ENCODE measurements around the gene LRP1-AS. TPM values are rescaled to one million over a fixed set of nuclear protein-coding genes. Genes with fewer than 3 reads are reported as not detected.

LRP1-AS gene
- total RNA-seq, 1 donor from 2014 or later = not detected

DNA sequence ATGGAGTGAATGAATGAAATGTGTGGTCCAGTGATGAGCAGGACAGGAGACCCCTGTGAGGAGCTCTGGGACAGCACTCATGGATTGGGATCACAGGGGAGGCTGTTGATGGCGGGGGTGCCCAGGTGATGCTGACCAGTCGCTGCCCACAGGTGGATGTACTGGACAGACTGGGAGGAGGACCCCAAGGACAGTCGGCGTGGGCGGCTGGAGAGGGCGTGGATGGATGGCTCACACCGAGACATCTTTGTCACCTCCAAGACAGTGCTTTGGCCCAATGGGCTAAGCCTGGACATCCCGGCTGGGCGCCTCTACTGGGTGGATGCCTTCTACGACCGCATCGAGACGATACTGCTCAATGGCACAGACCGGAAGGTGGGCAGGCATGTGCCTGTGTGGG, 13.3 kb upstream of the LRP1-AS start:
- DNase-seq (ENCODE audit: low read depth) = no peak

DNA sequence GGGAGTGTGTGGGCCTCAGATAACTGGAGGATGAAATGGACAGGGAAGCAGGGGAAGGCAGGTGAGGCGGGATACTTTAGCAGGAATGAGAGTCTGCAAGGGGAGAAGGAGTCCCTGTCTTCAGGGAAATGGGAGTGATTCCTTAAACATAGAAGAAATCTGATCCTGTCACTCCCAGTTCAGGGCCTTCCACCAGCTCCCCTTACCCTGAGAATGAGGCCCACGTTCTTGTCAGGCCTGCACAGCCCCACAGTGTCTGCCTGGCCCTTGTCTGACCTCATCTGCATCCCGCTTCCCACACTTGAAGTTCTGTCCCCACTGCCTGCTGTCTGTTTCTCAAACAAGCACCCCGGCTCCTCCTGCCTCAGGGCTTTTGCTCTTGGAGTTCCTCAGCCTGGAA, 12.6 kb upstream of the LRP1-AS start:
- DNase-seq (ENCODE audit: low read depth) = no peak

DNA sequence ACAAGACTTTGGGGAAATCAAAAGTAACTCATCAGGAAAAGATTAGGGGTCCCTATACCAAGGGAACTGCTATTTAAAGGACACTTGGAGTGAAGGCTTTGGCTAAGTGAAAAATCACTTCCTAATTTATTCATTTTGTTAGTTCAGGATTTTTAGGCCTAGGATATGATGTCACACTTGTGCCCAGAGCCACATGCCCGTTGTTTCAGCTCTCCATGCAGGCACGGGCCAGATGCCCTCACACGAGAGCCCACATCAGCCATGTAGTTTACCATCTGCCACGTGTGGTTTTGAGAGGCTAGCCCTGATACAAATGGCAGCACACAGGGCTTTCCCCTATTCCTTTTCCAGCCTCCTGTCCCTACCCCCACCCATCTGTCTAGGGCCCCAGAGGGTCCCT, 11.9 kb upstream of the LRP1-AS start:
- DNase-seq (ENCODE audit: low read depth) = no peak

DNA sequence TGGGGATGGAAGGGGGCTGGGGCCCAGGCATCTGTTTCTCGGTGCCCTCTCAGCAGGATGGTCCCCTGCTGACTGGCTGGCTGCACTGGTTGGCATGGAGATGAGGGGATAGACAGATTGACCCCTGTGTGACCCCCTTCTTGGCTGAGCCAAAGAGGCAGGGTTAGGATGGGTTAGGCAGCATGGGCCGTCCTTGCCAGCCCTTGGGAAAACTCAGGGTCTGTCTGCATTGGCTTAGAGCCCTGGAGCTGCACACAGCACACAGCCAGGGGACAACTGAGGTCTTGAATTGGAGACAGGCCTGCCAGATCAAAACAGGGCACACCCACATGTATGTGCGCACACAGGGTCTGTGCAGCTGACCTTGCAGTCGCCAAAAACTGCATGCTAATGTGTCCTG, 11.2 kb upstream of the LRP1-AS start:
- no peak for DNase-seq (ENCODE audit: low read depth)

DNA sequence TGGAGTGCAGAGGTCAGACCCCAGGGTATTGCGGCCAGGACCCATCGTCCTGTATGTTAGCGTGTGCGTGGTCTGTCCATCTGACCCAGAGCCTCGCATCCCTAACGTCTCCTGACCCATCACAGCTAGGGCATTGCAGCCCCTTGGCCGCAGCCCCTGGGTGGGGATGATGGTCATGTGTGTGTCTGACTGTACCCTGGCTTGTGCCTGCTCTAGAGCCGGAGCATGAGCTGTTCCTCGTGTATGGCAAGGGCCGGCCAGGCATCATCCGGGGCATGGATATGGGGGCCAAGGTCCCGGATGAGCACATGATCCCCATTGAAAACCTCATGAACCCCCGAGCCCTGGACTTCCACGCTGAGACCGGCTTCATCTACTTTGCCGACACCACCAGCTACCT, 10.8 kb upstream of the LRP1-AS start:
- DNase-seq (ENCODE audit: low read depth) = no peak

DNA sequence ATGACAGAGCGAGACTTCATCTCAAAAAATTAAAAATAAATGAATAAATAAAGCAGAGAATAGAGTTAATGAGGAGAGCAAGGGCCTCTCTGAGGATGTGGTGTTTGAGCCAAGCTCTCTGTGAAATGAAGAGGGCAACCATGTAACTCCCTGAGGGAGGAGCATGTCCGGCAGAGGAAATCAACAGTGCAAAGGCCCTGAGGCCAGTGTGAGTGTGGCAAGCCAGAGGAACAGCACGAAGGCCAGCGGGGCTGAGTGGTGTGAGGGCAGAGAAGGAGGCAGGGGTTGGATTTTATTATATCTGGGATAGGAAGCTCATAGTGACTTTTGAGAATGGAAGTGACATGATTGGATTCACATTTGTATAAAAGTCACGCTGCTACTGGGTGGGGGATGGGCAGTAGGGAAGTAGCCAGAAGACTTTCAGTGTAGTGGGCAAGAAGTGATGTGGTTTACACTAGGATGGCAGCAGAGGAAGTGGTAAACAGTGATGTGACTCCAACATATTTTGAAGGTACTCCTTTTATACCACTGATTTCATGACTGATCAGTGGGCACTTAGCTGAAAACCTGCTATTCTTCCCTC, 10.3 kb upstream of the LRP1-AS start:
- DNase-seq (ENCODE audit: low read depth) = no peak

DNA sequence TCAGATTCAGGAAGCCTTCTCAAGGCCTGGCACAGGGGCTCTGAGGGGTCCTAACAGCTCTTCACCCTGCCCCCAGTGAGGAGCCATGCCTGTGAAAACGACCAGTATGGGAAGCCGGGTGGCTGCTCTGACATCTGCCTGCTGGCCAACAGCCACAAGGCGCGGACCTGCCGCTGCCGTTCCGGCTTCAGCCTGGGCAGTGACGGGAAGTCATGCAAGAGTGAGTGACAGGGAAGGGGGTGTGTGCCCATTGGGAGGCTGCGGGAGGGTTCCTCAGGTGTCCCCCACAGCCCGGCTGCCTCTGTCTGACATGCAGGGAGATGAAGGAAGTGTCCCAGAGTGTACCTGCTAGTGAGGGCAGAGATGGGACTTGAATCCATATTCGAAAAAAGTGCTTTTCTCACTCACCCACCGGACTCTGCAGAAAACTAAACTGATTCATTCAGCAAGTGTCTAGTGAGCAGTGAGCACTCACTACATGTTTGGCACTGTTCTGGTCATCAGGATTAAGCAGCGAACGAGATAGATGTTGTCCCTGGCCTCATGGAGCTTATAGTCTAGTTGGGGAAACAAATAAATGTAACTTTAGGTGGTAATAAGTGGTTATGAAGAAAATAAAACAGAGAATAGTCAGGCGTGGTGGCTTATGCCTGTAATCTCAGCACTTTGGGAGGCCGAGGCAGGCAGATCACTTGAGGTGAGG, 9.4 kb upstream of the LRP1-AS start:
- no peak for DNase-seq (ENCODE audit: low read depth)

DNA sequence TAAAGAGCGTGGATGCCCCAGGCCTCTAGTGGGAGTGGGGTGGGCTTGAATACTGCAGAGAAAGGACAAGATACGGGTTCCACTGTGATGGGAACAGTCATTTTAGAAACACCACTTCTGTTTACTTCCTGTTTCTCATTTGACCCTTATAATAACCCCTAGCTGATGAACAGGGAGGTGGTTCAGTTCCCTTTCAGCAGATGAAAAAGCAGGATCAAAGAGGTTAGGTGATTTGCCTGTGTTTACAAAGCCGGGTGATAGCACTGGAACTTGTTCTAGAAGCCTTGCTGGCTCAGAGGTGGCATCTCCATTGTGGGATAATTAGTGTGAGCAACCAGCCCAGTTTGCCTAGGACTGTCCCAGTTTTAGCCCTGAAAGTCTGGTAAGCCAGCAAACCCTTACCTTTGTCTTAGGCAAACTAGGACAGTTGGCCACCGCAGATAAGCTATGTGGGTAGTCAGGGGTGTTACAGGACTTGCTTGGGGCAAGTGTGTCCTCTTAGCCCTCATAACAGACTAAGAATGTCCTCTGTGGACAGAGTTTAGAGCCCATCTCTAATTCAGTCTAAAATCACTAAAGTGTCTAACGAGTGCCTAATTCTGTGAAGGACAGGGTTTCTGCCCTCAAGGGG, 7.5 kb upstream of the LRP1-AS start:
- no peak for DNase-seq (ENCODE audit: low read depth)

DNA sequence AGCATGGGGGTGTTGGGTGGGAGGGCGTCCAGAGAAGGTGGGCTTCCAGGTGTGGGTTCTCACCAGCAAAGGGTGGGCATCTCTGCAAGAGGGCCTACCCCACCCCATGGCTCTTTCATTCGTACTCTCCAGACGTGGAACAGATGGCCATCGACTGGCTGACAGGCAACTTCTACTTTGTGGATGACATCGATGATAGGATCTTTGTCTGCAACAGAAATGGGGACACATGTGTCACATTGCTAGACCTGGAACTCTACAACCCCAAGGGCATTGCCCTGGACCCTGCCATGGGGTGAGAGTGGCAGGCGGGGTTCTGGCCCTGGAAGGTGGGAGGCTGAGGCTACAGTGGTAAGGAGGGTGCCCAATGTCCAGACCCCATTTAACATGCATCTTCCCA, 6.7 kb upstream of the LRP1-AS start:
- DNase-seq (ENCODE audit: low read depth) = no peak

DNA sequence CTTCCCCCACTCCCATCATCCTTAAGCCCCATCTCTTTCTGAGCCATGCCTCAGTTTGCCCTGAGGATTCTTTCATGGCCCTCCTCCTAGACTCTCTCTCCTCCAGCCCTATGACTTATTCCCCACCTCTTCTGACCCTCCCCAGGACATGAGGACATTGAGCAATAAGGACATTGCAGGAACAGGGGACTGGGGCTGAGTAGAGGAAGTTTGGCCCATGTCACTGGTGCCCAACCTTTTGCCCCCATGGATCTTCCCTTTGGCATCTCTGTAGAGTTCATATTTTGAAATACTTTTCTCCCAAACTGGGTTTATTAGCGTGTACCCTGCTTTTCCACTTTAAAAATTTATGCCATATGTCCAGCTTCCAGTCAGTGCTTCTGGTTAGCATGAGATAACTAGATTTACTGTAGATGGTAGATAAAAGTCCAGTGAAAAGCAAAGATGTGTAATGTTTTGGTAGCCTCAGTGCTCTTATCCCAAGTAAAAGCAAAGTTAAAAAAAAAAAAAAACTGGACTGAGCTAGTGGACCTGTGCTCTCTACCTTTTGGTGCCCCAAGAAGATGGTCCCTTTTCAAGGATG, 6.1 kb upstream of the LRP1-AS start:
- no peak for DNase-seq (ENCODE audit: low read depth)

DNA sequence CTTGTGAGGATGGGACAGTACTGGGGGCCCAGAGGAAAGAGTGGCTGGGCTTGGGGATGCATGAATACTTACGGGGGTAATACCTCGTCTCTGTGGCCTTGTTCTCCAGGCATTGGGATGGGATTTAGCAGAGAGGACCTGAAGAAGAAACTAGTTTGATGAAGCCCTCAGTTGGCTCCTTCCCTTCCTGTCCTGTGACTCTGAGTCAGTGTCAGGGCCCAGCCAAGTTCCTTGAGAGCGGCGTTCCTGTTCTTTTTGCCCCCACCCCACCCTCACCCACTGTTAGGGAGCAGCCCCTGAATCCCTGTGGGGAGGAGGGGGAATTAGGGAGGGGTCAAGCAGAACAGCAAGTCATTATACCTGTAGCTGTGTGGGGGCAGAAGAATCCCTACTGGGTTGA, 5.2 kb upstream of the LRP1-AS start:
- no peak for DNase-seq (ENCODE audit: low read depth)

DNA sequence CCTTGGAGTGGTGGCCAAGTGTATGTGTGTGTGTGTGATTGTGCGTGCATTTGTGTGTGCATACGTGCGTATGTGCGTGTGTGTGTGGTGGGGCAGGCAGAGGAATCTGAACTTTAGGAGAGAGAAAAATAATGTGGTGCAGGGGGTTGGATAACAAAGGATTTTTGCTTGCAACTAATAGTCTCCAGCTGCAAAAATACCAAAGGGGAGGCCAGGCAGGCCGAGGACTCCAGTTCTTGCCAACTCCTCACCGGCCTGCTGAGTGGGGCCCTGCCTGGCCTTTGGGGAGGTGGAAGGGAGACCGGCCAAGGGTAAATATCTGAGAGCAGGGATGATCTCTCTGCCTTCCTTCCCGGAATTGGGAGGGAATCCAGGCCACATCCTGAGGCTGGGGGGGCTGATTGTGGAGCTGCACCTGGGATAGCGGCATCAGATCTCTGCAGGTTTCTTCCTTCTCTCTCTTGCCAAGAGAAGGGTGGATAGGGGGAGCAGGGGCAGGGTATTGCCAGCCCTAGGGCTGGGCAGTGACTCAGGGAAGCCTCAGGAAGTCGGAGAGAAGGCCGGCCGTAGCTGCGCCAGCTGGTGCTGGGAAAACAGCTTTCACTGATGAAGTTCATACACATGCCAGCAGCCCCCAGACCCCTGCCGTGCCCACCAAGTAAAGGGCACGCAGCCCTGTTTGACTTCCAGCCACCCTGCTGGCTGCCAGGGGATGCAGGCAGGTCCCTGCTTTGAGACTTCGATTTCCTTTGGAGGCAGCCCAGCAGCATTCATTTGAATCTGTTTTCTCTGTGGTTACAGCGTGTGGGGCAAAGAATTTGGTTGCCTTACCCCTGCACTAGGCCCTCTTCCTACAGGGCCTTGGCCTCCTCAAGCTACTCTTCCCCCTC, 4.6 kb upstream of the LRP1-AS start:
- peak; percentile 75 for DNase-seq (ENCODE audit: low read depth)

DNA sequence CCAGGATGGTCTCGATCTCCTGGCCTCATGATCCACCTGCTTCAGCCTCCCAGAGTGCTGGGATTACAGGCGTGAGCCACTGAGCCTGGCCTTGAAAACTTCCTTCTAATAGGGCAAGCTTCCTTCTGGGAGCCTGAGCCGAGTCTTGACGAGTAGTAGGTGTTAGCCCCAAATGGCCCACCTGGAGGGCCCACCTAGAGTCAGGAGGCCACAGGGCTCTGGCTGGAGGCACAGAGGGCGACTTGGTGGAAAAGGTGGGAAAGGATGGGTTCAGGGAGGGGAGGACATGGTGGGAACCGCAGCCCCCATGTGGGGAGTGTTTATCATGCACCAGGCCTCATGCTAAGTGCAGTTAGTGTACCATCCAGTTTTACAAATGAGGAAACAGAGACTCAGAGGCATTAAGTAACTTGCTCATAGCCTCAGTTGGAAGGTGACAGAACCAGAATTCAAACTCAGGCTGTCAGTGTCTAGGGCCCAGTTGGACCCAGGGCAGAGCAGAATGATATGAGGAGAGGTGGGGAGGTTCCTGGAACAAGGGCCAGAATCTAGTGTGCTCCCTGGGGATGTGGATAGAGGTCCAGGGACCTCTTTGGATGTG, 3.1 kb upstream of the LRP1-AS start:
- no peak for DNase-seq (ENCODE audit: low read depth)

DNA sequence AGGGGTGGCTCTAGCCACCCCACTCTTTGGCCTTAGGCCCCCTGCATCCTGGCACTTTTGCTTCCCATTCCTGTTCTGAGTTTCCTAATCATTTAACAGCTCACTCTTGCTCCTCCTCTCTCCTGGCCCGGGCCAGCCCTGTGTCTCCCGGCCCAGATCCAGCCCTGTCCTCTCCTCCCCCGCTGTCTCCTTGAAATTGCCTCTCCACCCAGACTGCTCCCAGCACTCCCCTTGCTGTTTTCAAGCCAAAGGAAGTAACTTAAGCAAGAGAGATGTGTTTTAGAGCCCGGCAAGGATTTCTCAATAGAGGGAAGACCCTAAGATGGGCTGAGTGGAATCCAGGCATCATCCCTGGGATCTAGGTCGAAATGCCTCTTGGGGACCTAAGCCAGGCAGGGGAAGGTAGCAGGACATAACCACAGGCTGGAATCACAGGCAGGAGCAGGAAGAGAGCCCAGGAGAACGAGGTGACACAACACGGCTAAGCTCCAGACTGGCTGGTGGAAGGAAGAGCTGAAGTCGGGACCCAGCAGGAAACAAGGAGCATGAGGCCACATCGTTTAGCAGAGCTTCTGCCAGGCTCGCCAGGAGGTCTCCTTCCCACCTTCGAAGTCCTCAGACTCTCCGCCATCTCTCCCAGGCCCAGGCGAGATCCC, 2.0 kb upstream of the LRP1-AS start:
- no peak for DNase-seq (ENCODE audit: low read depth)

DNA sequence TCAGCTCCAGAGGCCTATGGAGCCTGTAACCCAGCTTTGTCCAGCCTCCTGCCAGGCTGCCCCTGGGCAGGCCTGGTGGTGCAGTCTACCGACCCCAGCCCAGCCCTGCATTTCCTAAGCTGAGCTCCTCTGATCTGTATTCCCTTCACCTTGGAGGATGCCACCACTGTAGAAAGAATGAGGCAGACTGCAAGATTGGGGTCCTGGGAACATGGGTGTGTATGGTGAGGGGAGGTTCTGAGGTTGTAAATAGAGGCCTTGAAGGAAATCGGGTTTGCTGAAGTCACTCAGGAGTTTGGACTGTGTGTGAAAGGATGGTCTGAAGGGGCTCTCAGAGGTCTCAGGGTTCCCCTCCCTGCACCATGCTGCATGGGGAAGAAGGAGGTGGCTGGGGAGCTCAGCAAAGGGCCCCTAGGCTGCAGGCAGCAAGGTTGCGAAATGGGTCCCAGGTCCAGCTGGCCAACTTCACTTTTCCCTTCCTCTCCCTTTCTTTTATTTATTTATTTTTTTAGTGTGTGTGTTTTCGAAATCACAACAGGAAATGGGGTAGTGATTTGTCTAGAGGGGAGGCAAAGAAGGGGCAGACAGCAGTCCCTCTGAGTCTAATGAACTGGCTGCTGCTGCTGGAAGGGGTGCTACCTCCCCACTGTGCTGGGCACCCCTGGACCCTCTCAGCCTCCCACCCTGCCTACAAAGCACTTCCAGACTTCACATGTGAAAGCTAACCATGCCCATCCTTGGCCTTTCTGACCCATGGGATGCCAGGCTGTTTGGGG, 1.2 kb upstream of the LRP1-AS start:
- DNase-seq (ENCODE audit: low read depth) = no peak

DNA sequence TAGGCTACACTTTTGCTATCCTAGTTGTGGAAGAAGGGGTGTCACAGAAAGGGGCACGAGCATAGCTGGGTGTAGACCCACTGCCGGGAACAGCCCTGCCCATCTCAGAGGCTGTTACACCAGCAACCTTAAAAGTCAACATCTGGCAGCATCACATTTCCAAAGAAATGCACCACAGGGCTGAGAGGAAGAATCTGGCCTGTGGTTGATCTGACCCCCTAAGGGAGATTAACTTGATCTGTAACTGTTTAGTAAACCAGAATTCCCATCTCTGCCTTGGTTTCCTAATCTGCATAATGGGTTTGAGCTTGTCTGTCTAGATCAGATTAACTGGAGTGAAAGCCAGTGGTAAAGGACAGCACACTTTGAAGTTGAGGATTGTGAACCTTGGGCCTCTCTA, 1.3 kb downstream of the LRP1-AS start:
- DNase-seq (ENCODE audit: low read depth) = no peak

DNA sequence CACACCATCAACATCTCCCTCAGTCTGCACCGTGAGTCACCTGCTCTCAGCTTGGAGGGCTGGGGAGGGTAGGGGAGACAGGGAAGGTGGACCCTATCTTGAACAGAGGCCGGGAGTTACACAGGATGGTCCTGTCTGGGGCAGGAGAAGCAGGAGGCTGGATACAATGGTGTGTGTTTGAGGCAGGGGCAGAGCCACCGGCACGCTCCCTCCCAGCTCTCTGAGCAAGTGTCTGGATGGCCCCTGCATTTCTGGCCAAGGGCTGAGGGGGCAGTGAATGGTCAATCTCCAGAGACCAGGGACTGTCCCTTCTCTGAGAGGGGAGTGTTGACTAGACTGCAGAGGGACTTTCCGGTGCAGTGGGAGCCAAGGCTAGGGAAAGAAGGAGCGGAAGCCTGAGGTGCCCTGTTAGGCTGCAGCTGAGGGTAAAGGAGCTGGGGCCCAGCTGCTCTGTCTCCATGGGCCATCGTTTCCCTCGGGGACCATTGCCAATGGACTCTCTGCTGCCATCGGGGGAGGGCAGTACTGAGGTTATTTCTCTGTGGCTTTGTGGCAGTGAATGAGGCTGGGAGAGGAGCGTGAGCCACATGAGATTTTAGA, 1.9 kb downstream of the LRP1-AS start:
- peak; percentile 90 for DNase-seq (ENCODE audit: low read depth)

DNA sequence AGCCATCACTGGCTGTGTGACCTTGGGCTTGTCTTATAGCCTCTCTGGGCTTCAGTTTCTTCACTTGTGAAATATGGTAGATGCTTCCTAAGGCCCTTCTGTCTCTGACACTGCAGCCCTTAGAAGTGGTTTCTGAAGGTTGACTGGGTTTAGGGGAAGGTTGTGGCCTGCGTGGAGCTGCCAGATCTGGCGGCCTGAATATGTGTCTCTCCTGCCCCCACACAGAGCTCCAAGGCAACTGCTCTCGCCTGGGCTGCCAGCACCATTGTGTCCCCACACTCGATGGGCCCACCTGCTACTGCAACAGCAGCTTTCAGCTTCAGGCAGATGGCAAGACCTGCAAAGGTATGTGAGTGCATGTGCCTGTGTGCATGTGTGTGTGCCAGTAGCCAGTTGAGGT, 4.0 kb downstream of the LRP1-AS start:
- no peak for DNase-seq (ENCODE audit: low read depth)

DNA sequence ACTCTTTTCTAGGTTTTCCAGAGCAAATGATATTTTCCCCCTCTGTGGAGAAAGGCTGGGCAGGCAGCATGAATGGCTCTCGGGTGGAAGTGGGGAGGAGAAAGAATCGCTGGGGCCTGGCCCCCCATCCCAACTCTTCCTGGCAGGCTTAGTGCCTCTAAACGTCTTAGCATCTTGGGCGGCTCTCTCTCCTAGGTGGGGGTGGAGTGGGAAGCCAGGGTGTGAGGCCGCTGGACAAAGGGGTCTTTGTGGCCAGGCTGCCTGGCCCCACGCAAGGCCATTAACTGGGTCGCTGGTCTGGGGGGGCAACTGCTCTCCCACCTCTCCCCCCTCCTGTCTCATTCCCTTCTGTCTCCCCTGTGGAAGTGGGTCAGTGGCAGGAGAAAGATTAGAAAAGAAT, 4.7 kb downstream of the LRP1-AS start:
- no peak for DNase-seq (ENCODE audit: low read depth)
